Measurements from ENCODE around the gene GGT5. TPM values are rescaled to one million over a fixed set of nuclear protein-coding genes. Genes with fewer than 3 reads are reported as not detected.
A peak's percentile ranks its signal among the peaks of the same experiment; 100 is the strongest.
"Not testable (repeated sequence)": the region's sequence is repeated elsewhere in the genome, so short reads cannot be mapped to it uniquely, and the experiment has no call there.

The GGT5 gene
- total RNA-seq, result 4.9 TPM

GRCh38 chr22:24245030-24245431 lies at the start of gene GGT5:
Gene GGT5, minus strand, starts transcription at chr22:24245082. Its CDS starts 357 bp downstream, at chr22:24244725.
- DNase-seq, result peak; percentile 44

- not testable (repeated sequence) for DNase-seq
Observed at GRCh38 chr22:24292202-24292830, 47.4 kb upstream of the GGT5 start.

- DNase-seq, result no peak
Observed at GRCh38 chr22:24291515-24292201, 46.8 kb upstream of the GGT5 start.

GRCh38 chr22:24290459-24290858 lies 45.6 kb upstream of the GGT5 start:
- peak; percentile 22 for DNase-seq

GRCh38 chr22:24289741-24290163 lies 44.9 kb upstream of the GGT5 start:
- peak; percentile 7 for DNase-seq

- DNase-seq, result peak; percentile 82
Observed at GRCh38 chr22:24289114-24289513, 44.2 kb upstream of the GGT5 start.

- DNase-seq, result peak; percentile 38
Observed at GRCh38 chr22:24287801-24288200, 42.9 kb upstream of the GGT5 start.

- not testable (repeated sequence) for DNase-seq
Observed at GRCh38 chr22:24287212-24287611, 42.3 kb upstream of the GGT5 start.

- no peak for DNase-seq
Observed at GRCh38 chr22:24285245-24285644, 40.4 kb upstream of the GGT5 start.

GRCh38 chr22:24284747-24285203 lies 39.9 kb upstream of the GGT5 start:
- no peak for DNase-seq

GRCh38 chr22:24282401-24282800 lies 37.5 kb upstream of the GGT5 start:
- no peak for DNase-seq

- not testable (repeated sequence) for DNase-seq
Observed at GRCh38 chr22:24280363-24280762, 35.5 kb upstream of the GGT5 start.

GRCh38 chr22:24274696-24275405 lies 30.0 kb upstream of the GGT5 start:
- DNase-seq, result not testable (repeated sequence)

GRCh38 chr22:24273906-24274305 lies 29.0 kb upstream of the GGT5 start:
- not testable (repeated sequence) for DNase-seq

- not testable (repeated sequence) for DNase-seq
Observed at GRCh38 chr22:24273031-24273430, 28.1 kb upstream of the GGT5 start.

GRCh38 chr22:24271386-24271854 lies 26.5 kb upstream of the GGT5 start:
- DNase-seq, result peak; percentile 41

- DNase-seq, result peak; percentile 98
Observed at GRCh38 chr22:24270556-24271385, 25.9 kb upstream of the GGT5 start, which contains the start of gene SPECC1L. Gene SPECC1L, plus strand, starts transcription at chr22:24270831. Its CDS starts 31,401 bp downstream, at chr22:24302232.

- not testable (repeated sequence) for DNase-seq
Observed at GRCh38 chr22:24266495-24266894, 21.6 kb upstream of the GGT5 start.

GRCh38 chr22:24265734-24266133 lies 20.9 kb upstream of the GGT5 start:
- no peak for DNase-seq

GRCh38 chr22:24264329-24264896 lies 19.5 kb upstream of the GGT5 start:
- not testable (repeated sequence) for DNase-seq

- DNase-seq, result not testable (repeated sequence)
Observed at GRCh38 chr22:24263479-24263878, 18.6 kb upstream of the GGT5 start.
